ENCODE measurements around the gene STEAP2. TPM values are rescaled to one million over a fixed set of nuclear protein-coding genes. Genes with fewer than 3 reads are reported as not detected.

Gene STEAP2
- total RNA-seq, 1 donor from 2014 or later = 14.6 TPM

DNA sequence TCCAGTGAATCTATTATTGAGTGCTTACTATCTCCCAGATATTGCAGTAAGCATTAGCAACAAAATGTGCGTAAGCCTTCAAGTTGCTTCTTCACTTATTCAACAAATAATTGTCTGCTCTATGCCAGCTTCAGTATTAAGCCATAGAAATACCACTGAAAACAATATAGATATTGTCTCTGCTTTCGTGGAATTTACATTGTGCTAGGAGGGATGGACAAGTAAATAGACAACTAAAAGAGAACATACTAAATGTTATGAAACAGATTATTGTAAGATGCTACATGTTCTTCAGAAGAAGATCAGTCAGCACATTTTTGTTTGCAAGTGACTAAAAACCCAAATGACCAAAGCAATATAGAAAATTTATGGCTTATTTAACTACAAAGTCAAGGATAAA lies 60.7 kb downstream of the STEAP2 start:
- no peak for DNase-seq

- no peak for DNase-seq
Measured at GRCh38 chr7:90274161-90274560, 62.6 kb downstream of the STEAP2 start.

GRCh38 chr7:90276033-90276728 lies 64.6 kb downstream of the STEAP2 start:
- no peak for DNase-seq

Small RNAs within 50 kb of the gene (small RNA-seq; reads per million reads assigned to genes)
- not detected for gene RF00019 (ENCODE audit: low replicate concordance)

Other genes with a start within 250 kb of the STEAP2 start
- gene STEAP1, start 57.3 kb upstream of the STEAP2 start, total RNA-seq = 16.3 TPM
- gene CFAP69, start 33.4 kb downstream of the STEAP2 start, total RNA-seq = 15.3 TPM
- not detected for gene FAM237B, start 109.6 kb downstream of the STEAP2 start, total RNA-seq
- 13.3 TPM for gene GTPBP10, start 135.0 kb downstream of the STEAP2 start, total RNA-seq
- 22.7 TPM for gene CLDN12, start 191.7 kb downstream of the STEAP2 start, total RNA-seq

All from skin of body (tissue), 3 donors.